Measurements from ENCODE around the gene MED13L. TPM values are rescaled to one million over a fixed set of nuclear protein-coding genes. Genes with fewer than 3 reads are reported as not detected.

The MED13L gene
- total and polyA plus RNA-seq, 2 of the 8 experiments (the other 6 are each of a cell fraction or from before 2014, with no cell fraction given) = 15.9 to 51.7 TPM

DNA sequence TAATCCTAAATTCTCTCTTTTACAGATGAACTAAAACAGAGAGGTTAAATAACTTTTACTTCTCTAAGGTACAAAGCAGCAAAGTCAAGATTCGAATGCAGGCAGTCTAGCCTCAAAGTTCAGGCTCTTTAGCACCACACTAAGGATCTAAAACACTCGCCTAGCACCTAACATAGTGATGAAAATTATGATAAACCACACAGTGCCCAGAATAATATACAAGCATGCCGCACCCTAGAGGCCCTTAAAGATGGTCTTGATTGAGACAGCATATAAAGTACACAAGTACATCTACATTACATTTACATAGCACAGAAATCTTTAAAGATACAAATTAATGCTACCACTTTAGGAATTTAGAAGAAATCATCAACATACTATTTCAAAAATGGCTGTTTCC is 207.0 kb downstream of the MED13L start:
- H3K27ac ChIP-seq (ENCODE audit: low read depth, low read length) = no peak overlapping the region
- no peaks in the 10 kb centered on the region for H3K27me3 ChIP-seq (replicated peaks in 1 of 4; ENCODE audit: control insufficient read depth in 3 of 4, extremely low read depth in 1 of 4, insufficient read depth in 3 of 4, low read length in 3 of 4)

More for the DNA sequence above, 207.0 kb downstream of the MED13L start:
- DNase-seq (ENCODE audit: low read depth in 1 of 2, low spot score in 2 of 2) (no peak), FAIRE-seq (no peak)
- ChIA-PET CTCF (ENCODE audit: partially characterized antibody) (no interaction called here), POLR2A (ENCODE audit: partially characterized antibody) (no interaction called here)
- Histone ChIP-seq H2BK120ac (replicated peaks; ENCODE audit: low read depth, low read length) (no peak overlapping the region), H4K20me1 (replicated peaks in 1 of 2; ENCODE audit: control insufficient read depth in 1 of 2, insufficient read depth in 2 of 2, low read length in 2 of 2) (peaks cover 0 to 4% of the 10 kb centered on the region in 2 experiments), H4K8ac (ENCODE audit: extremely low read depth, insufficient read depth, low read length) (no peak overlapping the region), H2AK5ac (ENCODE audit: low read depth, low read length) (no peak overlapping the region), H3K23ac (ENCODE audit: insufficient read length) (no peak overlapping the region), H3K18ac (ENCODE audit: extremely low read depth, low read length) (no peak overlapping the region), H3K4ac (replicated peaks; ENCODE audit: insufficient read length, low read depth, low read length) (no peak overlapping the region), H3K4me1 (replicated peaks in 1 of 4; ENCODE audit: control insufficient read depth in 3 of 4, insufficient read depth in 4 of 4, low read length in 3 of 4) (0 out of 7 replicates have a peak, but pooled peaks cover 0 to 2% (median 0%) of the 10 kb centered on the region in 4 experiments), H3K36me3 (ENCODE audit: control insufficient read depth in 2 of 4, insufficient read depth in 4 of 4, low read length in 3 of 4) (no peaks in the 10 kb centered on the region), H2AFZ (ENCODE audit: low read length) (no peak overlapping the region), H2BK20ac (ENCODE audit: low read length) (no peak overlapping the region), H3K79me2 (ENCODE audit: control insufficient read depth in 1 of 2, insufficient read depth in 2 of 2, low read length in 2 of 2) (peaks cover 4 to 32% of the 10 kb centered on the region in 2 experiments; a peak in 3 of 4 replicates), H2BK15ac (ENCODE audit: low read length) (no peak overlapping the region), H4K91ac (replicated peaks; ENCODE audit: insufficient read length, low read length) (no peak overlapping the region), H3K23me2 (ENCODE audit: low read depth, low read length) (no peaks in the 10 kb centered on the region), H3K79me1 (ENCODE audit: low read depth, low read length) (no peaks in the 10 kb centered on the region), H3K56ac (replicated peaks; ENCODE audit: insufficient read length, low read depth, low read length) (no peak overlapping the region), H2BK12ac (ENCODE audit: low read depth, low read length) (no peak overlapping the region), H2BK5ac (ENCODE audit: low read depth, low read length) (no peak overlapping the region), H3K9me3 (ENCODE audit: insufficient read depth in 2 of 2, low read depth in 1 of 2, low read length in 1 of 2) (no peaks in the 10 kb centered on the region), H3K9ac (replicated peaks in 1 of 4; ENCODE audit: extremely low read depth in 1 of 4, low read depth in 3 of 4, low read length in 3 of 4) (no peak overlapping the region), H4K5ac (ENCODE audit: insufficient read length, low read depth, low read length) (no peak overlapping the region), H3K4me3 (ENCODE audit: extremely low read depth in 1 of 4, insufficient read depth in 2 of 4, low read depth in 3 of 4, low read length in 4 of 4) (no peak overlapping the region), H3K4me2 (ENCODE audit: insufficient read depth in 1 of 2, low read depth in 2 of 2, low read length in 2 of 2) (no peak overlapping the region), H3K14ac (ENCODE audit: insufficient read length) (no peak overlapping the region)
- WGBS, 2 experiments (ENCODE audit: extremely low coverage in 1 of 2, insufficient coverage in 1 of 2, insufficient read length in 1 of 2, insufficient replicate concordance in 2 of 2, low coverage in 1 of 2, low lambda C conversion rate in 2 of 2, missing lambda C conversion rate in 1 of 2) = 92% methylated on average over 3 of the region's 3 CpGs; no CpG with 5 or more reads in 1 of the 2 experiments
- no peak for TF ChIP-seq TAF1 (IDR thresholded peaks at IDR 0.05; ENCODE audit: low read depth, low read length)
- TF ChIP-seq TCF12 (IDR thresholded peaks at IDR 0.05; ENCODE audit: low read depth, low read length) = no peak
- no peak for TF ChIP-seq RXRA (IDR thresholded peaks at IDR 0.05; ENCODE audit: insufficient read depth, low read depth, low read length)
- TF ChIP-seq SAP30 (IDR thresholded peaks at IDR 0.05; ENCODE audit: insufficient read depth, insufficient replicate concordance, low read length) = no peak
- no peak for TF ChIP-seq CBX5 (IDR thresholded peaks at IDR 0.05; ENCODE audit: low read depth, low read length)
- no peak for TF ChIP-seq TBP (IDR thresholded peaks at IDR 0.05; ENCODE audit: low read depth, low read length)
- TF ChIP-seq EGR1 (IDR thresholded peaks at IDR 0.05; ENCODE audit: borderline replicate concordance, low read depth, low read length) = no peak
- no peak for TF ChIP-seq CBX8 (IDR thresholded peaks at IDR 0.05; ENCODE audit: borderline replicate concordance, low read depth, low read length)
- no peak for TF ChIP-seq JUN (IDR thresholded peaks at IDR 0.05; ENCODE audit: low read depth, low read length)
- no peak for TF ChIP-seq EZH2 (IDR thresholded peaks at IDR 0.05; ENCODE audit: low read depth, low read length, severe bottlenecking)
- no peak for TF ChIP-seq RFX5 (IDR thresholded peaks at IDR 0.05; ENCODE audit: borderline replicate concordance, low read depth, low read length)
